ENCODE measurements around the gene DBN1. TPM values are rescaled to one million over a fixed set of nuclear protein-coding genes. Genes with fewer than 3 reads are reported as not detected.

DBN1 gene
- total RNA-seq, 2 experiments from 2014 or later: 29.5 to 41.2 TPM

DNA sequence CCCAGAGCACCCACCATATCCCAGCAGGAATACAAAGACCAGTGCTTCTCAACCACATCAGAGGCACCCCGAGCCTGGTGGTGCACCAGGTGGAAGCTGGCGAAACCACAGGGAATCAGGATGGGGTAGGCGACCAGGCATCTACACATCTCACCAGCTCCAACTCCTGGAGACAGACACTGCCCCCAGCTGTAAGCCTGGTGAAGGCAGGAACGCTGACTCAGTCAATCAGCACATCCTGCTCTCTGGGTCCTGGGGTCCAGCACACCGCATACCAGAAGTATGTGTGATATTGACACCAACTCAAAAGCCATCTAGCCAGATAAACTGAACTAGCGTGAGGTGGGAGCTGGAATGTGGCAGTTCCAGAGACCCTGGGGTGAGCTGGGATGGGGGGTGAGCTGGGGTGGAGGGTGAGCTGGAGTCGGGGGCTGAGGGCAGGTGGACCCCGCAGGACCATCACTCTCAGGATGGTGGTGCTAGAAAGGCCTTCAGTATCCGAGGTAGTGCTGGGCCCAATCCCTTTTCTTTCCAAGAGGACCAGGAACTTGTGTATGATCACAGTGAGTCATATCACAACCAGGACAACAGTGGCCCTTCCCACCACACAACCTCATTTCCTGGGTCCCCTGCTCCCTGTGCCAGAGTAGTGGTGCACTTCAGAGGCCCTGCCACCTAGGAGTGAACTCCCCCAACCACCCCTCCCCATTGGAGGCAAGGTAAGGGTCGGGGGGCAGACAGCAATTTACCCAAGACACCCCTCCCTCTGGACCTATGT is 2.5 kb downstream of the DBN1 start:
- intact Hi-C loops (cut with DNase I, micrococcal nuclease): no loop called here
- Mint-ChIP-seq H3K4me3 (no peak overlapping the region), H3K27me3 (peaks cover 4% of the 10 kb centered on the region), H3K36me3 (ENCODE audit: low read depth) (peaks cover 3% of the 10 kb centered on the region), H3K27ac (no peak overlapping the region), H3K4me1 (peaks cover 19% of the 10 kb centered on the region), H3K9me3 (ENCODE audit: low read depth) (no peaks in the 10 kb centered on the region)
- no peak for ATAC-seq
- DNase-seq: no peak
- POLR2A ChIA-PET: no interaction called here
- CTCF ChIA-PET: interaction anchor here (0.9 to 1.1 kb wide), 4 partner anchors 10 to 39 kb away, joined by 3 to 5 read pairs (median 4); no protein-coding TSS in a partner anchor

DNA sequence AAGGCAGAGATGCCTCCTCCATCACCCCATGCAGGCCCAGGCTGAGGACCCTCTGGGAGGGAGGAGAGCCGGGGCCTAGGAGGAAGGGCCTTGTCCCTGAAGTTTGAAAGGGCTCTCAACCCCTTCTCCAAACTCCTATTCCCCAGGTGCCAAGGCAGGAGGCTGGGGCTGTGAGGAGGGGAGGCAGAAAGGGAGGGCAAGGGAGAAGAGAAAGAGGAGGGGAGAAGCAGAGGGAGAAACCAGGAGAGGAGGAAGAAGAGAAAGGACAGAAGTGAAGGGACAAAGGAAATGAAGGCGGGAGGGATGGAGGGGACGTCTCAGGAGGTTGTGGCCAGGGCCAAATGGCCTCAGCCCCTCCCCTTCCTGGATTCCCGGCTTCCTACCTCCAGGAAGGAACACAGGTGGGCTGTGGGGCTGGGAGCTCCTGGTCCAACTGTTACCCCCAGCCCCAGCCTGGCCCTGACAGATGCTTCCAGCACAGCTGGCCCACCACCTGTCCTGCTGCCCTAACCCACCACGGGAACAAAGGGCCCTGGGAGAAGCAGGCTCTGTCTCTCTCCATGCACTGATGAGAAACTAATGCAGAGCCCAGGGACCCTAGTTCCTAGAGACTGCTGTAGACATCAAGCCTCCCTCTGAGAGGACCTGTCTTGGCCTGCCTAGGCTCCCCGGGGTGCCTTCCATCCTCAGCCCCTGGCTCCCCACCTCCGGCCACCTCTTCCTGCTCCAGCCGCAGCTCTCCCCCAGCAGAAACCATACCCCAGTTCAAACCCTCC is 3.5 kb downstream of the DBN1 start:
- ATAC-seq: no peak
- Mint-ChIP-seq H3K4me3 (no peak overlapping the region), H3K27ac (no peak overlapping the region), H3K36me3 (ENCODE audit: low read depth) (peaks cover 11% of the 10 kb centered on the region), H3K27me3 (peaks cover 4% of the 10 kb centered on the region), H3K4me1 (peaks cover 10% of the 10 kb centered on the region), H3K9me3 (ENCODE audit: low read depth) (no peaks in the 10 kb centered on the region)
- DNase-seq: no peak
- ChIA-PET POLR2A (no interaction called here), CTCF (interaction anchor here (0.9 to 1.6 kb wide), 4 partner anchors 13 to 79 kb away, joined by 3 to 5 read pairs (median 4); no protein-coding TSS in a partner anchor)
- intact Hi-C loops (cut with DNase I, micrococcal nuclease): no loop called here

DNA sequence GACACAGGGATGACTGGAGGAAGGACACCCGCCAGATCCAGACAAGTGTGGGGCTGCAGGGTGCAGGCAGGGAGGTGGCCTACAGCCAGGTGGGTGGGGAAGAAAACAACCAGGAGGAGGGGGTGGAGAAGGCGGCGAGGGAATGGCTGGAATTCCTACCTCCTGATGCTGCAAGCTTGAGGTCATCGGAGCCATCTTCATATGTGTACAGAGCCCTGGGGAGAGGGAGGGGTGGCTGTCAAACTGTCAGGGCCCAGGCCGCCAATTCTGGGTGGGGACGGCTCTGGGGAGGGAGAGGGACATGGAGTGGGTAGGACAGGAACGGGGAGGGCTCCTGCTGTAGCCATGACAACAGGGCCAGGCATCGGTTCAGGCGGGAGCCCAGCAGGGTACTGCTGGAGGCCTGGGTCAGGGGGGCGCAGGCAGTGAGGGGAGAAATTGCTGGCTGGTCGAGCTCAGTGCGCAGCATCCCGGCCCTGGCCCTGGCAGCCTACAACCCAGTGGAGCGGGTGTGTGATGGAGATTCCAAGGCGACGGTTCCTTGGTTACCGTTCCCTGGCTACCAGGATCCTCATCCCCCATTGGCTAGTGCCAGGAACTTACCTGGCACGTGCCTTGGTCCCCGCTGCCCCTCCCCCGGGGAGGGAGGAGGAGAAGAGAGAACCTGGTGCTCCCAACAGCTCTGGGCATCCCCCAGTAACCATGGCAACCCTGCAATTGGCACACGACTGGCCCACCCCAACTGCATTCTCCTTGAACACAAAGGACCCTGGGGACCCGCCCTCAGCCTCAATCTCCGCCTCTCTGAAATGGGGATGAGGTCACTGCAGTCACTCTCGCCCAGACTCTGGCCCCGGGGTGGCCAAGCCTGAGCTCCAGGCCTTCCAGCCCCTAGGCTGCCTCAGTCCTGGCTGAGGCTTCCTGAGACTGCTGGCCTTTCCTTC is 4.5 kb downstream of the DBN1 start:
- Mint-ChIP-seq H3K4me1 (peaks cover 6% of the 10 kb centered on the region), H3K4me3 (no peak overlapping the region), H3K9me3 (ENCODE audit: low read depth) (no peaks in the 10 kb centered on the region), H3K27me3 (peaks cover 2% of the 10 kb centered on the region), H3K27ac (no peak overlapping the region), H3K36me3 (ENCODE audit: low read depth) (peaks cover 10% of the 10 kb centered on the region)
- intact Hi-C loops (cut with DNase I, micrococcal nuclease): no loop called here
- ATAC-seq (no peak), DNase-seq (no peak)
- CTCF ChIA-PET: interaction anchor here (0.6 to 1.6 kb wide), 3 partner anchors 12 to 80 kb away, joined by 3 to 5 read pairs (median 4); no protein-coding TSS in a partner anchor
- POLR2A ChIA-PET: no interaction called here

DNA sequence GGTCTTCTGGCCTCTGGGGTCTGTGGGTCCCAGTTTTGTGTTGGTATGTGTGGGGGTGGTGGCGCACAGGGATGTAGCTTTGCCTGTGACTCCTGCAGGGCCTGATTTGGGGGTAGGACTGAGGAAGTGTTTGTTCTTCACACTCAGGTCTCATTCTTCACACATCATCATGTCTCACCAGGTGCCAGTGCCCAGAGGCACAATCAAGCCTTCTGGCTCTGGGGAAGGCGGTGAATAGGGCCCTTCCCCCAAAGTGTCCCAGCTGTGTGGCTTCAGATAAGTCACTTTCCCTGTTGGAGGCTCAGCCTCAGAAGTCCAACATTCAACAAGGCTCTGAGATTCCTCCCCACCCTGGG is 5.1 kb downstream of the DBN1 start:
- CTCF ChIA-PET: interaction anchor here (0.6 kb wide), 1 partner anchor 79 kb away, joined by 3 read pairs; no protein-coding TSS in a partner anchor
- Mint-ChIP-seq H3K9me3 (ENCODE audit: low read depth) (no peaks in the 10 kb centered on the region), H3K4me1 (peaks cover 5% of the 10 kb centered on the region), H3K36me3 (ENCODE audit: low read depth) (peaks cover 9% of the 10 kb centered on the region), H3K27ac (no peak overlapping the region), H3K4me3 (no peak overlapping the region), H3K27me3 (no peaks in the 10 kb centered on the region)
- DNase-seq: no peak
- intact Hi-C loops (cut with DNase I, micrococcal nuclease): no loop called here
- ATAC-seq: no peak
- POLR2A ChIA-PET: no interaction called here

DNA sequence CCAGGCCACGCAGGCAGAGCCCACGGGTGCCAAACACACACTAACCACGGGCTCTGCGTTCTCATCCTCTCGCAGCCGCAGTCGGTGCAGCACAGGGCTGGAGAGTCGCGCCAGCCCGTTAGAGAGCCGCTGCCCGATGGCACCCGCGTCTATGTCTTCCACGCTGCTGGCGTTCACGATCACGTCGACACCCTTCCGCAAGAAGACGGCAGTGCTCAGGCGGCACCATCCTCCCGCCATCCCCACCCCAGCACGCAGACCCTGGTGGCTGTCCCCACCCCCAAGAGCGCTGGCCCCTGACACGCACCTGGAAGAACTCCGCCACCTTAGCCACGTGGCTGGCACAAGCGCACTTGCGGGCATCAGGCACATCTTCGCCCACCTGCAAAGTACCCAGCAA is 6.0 kb downstream of the DBN1 start:
- Mint-ChIP-seq H3K27ac (no peak overlapping the region), H3K9me3 (ENCODE audit: low read depth) (no peaks in the 10 kb centered on the region), H3K36me3 (ENCODE audit: low read depth) (peaks cover 9% of the 10 kb centered on the region), H3K4me1 (peaks cover 5% of the 10 kb centered on the region), H3K27me3 (no peaks in the 10 kb centered on the region), H3K4me3 (no peak overlapping the region)
- ATAC-seq (no peak), DNase-seq (no peak)
- ChIA-PET POLR2A (interaction anchor here (0.5 kb wide), 1 partner anchor 10 kb away, joined by 3 read pairs; no protein-coding TSS in a partner anchor), CTCF (no interaction called here)
- intact Hi-C loops (cut with DNase I, micrococcal nuclease): no loop called here

DNA sequence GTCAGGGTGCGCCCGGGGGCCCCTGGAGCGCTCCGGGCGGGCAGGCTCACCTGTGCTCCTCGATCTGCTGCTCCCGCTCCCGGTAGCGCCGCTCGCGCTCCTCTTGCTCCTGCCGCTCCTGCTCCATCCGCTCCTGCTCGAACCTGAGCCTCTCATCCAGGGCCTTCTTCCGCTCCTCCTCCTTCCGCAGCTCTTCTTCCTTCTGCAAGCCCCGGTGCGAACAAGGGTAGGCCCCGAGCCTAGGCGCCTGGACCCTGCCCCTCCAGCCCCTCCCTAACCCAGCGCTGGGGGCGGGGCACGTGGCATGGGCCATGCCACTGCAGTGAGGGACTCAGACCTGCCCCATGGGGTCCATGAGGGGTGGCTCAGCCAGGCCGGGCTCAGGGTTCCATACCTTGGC is 6.6 kb downstream of the DBN1 start:
- DNase-seq (no peak), ATAC-seq (no peak)
- Mint-ChIP-seq H3K36me3 (ENCODE audit: low read depth) (peaks cover 9% of the 10 kb centered on the region), H3K27me3 (no peaks in the 10 kb centered on the region), H3K4me3 (no peak overlapping the region), H3K9me3 (ENCODE audit: low read depth) (no peaks in the 10 kb centered on the region), H3K4me1 (peaks cover 10% of the 10 kb centered on the region), H3K27ac (no peak overlapping the region)
- intact Hi-C loops (cut with DNase I, micrococcal nuclease): no loop called here
- CTCF ChIA-PET: no interaction called here
- POLR2A ChIA-PET: no interaction called here

DNA sequence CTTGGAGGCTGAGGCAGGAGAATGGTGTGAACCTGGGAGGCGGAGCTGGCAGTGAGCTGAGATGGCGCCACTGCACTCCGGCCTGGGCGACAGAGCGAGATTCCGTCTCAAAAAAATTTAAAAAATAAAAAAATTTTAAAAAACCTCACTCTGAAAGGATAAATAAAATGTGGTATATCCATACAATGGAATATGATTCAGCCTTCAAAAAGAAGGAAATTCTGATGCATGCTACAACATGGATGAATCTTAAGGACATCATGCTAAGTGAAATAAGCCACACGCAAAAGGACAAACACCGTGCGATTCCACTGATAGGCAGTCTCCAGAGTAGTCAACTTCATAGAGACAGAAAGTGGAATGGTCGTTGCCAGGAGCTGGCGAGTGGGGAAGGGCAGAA is 8.4 kb downstream of the DBN1 start:
- no peaks in the 10 kb centered on the region for H3K27me3 Mint-ChIP-seq
- ChIA-PET CTCF (interaction anchor here (2.1 kb wide), 1 partner anchor 10 kb away, joined by 9 read pairs; no protein-coding TSS in a partner anchor), POLR2A (no interaction called here)
- DNase-seq: no peak
- H3K4me3 Mint-ChIP-seq: no peak overlapping the region
- H3K9me3 Mint-ChIP-seq (ENCODE audit: low read depth): no peaks in the 10 kb centered on the region
- ATAC-seq: no peak
- peaks cover 5% of the 10 kb centered on the region for H3K4me1 Mint-ChIP-seq
- peaks cover 9% of the 10 kb centered on the region for H3K36me3 Mint-ChIP-seq (ENCODE audit: low read depth)
- intact Hi-C loops (cut with DNase I, micrococcal nuclease): no loop called here
- no peak overlapping the region for H3K27ac Mint-ChIP-seq

DNA sequence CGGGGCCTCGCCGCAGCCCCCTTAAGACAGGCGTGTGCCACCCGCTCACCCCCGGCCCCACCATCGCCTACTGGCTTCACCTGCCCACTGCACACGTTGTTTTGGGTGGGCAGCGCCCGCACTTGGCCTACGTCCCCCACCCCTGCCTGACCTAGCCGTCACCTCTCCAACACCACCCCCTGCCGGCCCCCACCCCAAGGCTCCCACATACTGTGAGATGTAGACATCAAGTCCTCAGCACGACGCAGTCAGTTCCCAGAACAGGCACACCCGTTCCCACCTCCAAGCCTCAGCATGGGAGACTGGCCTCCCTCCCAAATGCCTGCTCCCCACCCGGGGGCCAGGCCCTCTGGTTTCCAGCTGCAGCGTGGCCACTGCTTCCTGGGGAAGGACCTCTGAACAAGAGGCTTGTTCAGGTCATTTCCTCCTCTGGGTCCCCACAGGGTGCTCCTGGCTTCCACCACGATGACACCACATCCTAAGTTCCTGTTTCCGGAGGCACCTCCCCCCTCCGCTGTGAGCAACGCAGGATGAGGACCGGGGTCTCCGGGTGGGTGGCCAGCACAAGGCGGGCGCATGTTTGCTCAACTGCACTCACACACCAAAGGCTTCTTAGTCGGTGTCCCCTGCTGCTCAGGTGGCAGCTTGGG is 11.3 kb downstream of the DBN1 start:
- intact Hi-C loops (cut with DNase I, micrococcal nuclease): no loop called here
- H3K9me3 Mint-ChIP-seq (ENCODE audit: low read depth): no peaks in the 10 kb centered on the region
- ChIA-PET CTCF (interaction anchor here (1.9 kb wide), 1 partner anchor 14 kb away, joined by 6 read pairs; no protein-coding TSS in a partner anchor), POLR2A (no interaction called here)
- no peak overlapping the region for H3K27ac Mint-ChIP-seq
- H3K36me3 Mint-ChIP-seq (ENCODE audit: low read depth): peaks cover 12% of the 10 kb centered on the region
- H3K4me1 Mint-ChIP-seq: peaks cover 9% of the 10 kb centered on the region
- no peak overlapping the region for H3K4me3 Mint-ChIP-seq
- DNase-seq: no peak
- no peaks in the 10 kb centered on the region for H3K27me3 Mint-ChIP-seq
- ATAC-seq: no peak

DNA sequence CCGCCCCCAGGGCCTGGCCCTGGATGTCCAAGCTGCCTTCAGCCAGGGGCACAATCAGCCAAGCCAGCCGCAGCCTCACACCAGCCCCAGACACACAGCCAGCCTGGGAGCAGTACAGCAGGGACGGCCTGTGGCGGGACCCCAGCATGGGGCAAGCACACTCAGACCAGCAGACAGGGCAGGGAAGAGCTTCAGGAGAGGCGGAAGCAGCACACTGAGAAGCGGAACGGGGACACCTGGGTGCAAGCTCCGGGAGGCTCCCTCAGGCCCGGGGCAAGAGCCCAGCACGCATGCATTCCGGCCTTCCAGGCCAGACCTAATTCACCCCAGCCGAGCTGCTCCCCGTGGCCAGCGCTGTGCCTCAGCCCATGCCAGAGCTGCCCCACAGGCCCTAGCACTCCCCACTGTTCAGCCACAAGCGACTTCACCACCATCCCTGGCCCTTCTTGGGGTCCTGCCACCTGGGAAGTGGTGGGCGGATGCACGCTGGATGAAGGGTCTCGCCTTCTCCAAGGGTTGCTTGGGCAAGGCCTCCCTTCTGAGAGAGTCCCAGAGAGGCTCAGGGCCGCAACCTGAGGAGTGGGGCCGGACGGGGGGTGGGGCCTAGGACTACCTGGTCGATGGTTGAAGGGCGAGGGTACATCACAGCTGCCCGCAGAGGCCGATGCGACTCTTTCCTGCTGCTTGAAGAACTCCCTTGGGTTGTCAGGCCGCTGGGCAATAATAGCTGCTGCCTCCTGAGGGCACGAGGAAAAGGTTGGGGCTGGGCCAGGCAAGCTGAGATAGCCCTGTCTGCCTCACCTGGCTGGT is 13.4 kb downstream of the DBN1 start:
- Mint-ChIP-seq H3K4me1 (peaks cover 14% of the 10 kb centered on the region), H3K27me3 (no peaks in the 10 kb centered on the region), H3K4me3 (no peak overlapping the region), H3K9me3 (ENCODE audit: low read depth) (no peaks in the 10 kb centered on the region), H3K36me3 (ENCODE audit: low read depth) (peaks cover 5% of the 10 kb centered on the region), H3K27ac (no peak overlapping the region)
- DNase-seq (no peak), ATAC-seq (no peak)
- POLR2A ChIA-PET: no interaction called here
- intact Hi-C loops (cut with DNase I, micrococcal nuclease): no loop called here
- CTCF ChIA-PET: interaction anchor here (0.6 to 1.0 kb wide), 5 partner anchors 15 to 346 kb away, joined by 3 to 6 read pairs (median 3); no protein-coding TSS in a partner anchor

DNA sequence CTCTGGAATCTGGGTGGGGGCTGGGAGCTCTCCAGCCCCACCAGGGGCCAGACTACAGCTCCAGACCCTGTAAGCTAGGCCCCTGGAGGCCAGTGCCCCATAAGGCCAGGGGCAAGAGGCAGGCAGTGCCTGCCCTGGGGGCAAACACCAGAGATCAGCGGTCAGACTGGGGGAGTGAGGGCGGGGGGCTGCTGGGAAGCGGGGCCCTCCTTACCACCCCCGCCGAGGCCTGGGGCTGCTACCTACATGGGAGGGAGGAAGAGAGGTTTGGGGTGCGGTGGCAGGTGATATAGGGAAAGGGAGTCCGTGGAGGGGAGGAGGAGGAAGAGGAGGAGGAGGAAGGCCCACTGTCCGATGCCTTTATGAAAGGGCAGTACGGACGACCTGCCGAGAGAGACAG is 14.1 kb downstream of the DBN1 start:
- Mint-ChIP-seq H3K4me1 (peaks cover 14% of the 10 kb centered on the region), H3K27me3 (no peaks in the 10 kb centered on the region), H3K27ac (no peak overlapping the region), H3K4me3 (no peak overlapping the region), H3K36me3 (ENCODE audit: low read depth) (peaks cover 5% of the 10 kb centered on the region), H3K9me3 (ENCODE audit: low read depth) (no peaks in the 10 kb centered on the region)
- ChIA-PET CTCF (interaction anchor here (0.6 to 8.0 kb wide), 4 partner anchors 14 to 346 kb away, joined by 3 to 188 read pairs (median 24); partner anchors contain the start of gene PFN3), POLR2A (no interaction called here)
- intact Hi-C loops (cut with DNase I, micrococcal nuclease): no loop called here
- DNase-seq (no peak), ATAC-seq (no peak)
